ENCODE measurements around the gene HSD3B7.

HSD3B7 gene

GRCh38 chr16:30951750-30952149, 33.3 kb upstream of the HSD3B7 start:
- Histone ChIP-seq H3K4me3 (ENCODE audit: insufficient read length, low read depth) (no peak overlapping the region), H3K27me3 (ENCODE audit: insufficient read depth, insufficient read length) (no peaks in the 10 kb centered on the region), H3K36me3 (ENCODE audit: insufficient read depth, insufficient read length, low read length) (peaks cover 12% of the 10 kb centered on the region), H3K4me1 (ENCODE audit: insufficient read depth, insufficient read length) (peaks cover 19% of the 10 kb centered on the region), H3K9me3 (ENCODE audit: insufficient read depth, low read length) (no peaks in the 10 kb centered on the region), H3K9ac (ENCODE audit: insufficient read length, low read depth) (no peak overlapping the region)
- TF ChIP-seq SUZ12 (IDR thresholded peaks at IDR 0.05; ENCODE audit: extremely low read depth, insufficient read depth, insufficient read length), result no peak
- no peak for TF ChIP-seq ZNF274 (IDR thresholded peaks at IDR 0.05; ENCODE audit: low read depth, low read length)
- TF ChIP-seq YY1 (IDR thresholded peaks at IDR 0.05; ENCODE audit: insufficient read depth, insufficient read length), result no peak
- DNase-seq (ENCODE audit: low read depth, low spot score), result no peak

DNA sequence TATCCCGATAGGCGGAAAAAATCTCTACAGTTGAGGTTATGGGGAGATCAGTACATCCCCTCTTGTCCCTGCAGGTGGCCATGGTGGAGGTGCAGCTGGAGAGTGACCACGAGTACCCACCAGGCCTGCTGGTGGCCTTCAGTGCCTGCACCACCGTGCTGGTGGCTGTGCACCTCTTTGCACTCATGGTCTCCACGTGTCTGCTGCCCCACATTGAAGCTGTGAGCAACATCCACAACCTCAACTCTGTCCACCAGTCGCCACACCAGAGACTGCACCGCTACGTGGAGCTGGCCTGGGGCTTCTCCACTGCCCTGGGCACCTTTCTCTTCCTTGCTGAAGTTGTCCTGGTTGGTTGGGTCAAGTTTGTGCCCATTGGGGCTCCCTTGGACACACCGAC, 31.9 kb upstream of the HSD3B7 start:
- TF ChIP-seq YY1 (IDR thresholded peaks at IDR 0.05; ENCODE audit: insufficient read depth, insufficient read length), result no peak
- no peak for TF ChIP-seq SUZ12 (IDR thresholded peaks at IDR 0.05; ENCODE audit: extremely low read depth, insufficient read depth, insufficient read length)
- no peak for TF ChIP-seq ZNF274 (IDR thresholded peaks at IDR 0.05; ENCODE audit: low read depth, low read length)
- Histone ChIP-seq H3K36me3 (ENCODE audit: insufficient read depth, insufficient read length, low read length) (peaks cover 6% of the 10 kb centered on the region), H3K9me3 (ENCODE audit: insufficient read depth, low read length) (no peaks in the 10 kb centered on the region), H3K9ac (ENCODE audit: insufficient read length, low read depth) (peak overlapping the region; percentile 12), H3K4me3 (ENCODE audit: insufficient read length, low read depth) (no peak overlapping the region), H3K4me1 (ENCODE audit: insufficient read depth, insufficient read length) (peaks cover 14% of the 10 kb centered on the region), H3K27me3 (ENCODE audit: insufficient read depth, insufficient read length) (no peaks in the 10 kb centered on the region)
- DNase-seq (ENCODE audit: low read depth, low spot score), result no peak

GRCh38 chr16:30953511-30954124, 31.4 kb upstream of the HSD3B7 start:
- Histone ChIP-seq H3K4me1 (ENCODE audit: insufficient read depth, insufficient read length) (peaks cover 16% of the 10 kb centered on the region), H3K27me3 (ENCODE audit: insufficient read depth, insufficient read length) (no peaks in the 10 kb centered on the region), H3K4me3 (ENCODE audit: insufficient read length, low read depth) (no peak overlapping the region), H3K36me3 (ENCODE audit: insufficient read depth, insufficient read length, low read length) (peaks cover 7% of the 10 kb centered on the region), H3K9ac (ENCODE audit: insufficient read length, low read depth) (peak overlapping the region; percentile 12), H3K9me3 (ENCODE audit: insufficient read depth, low read length) (no peaks in the 10 kb centered on the region)
- peak; percentile 90 for DNase-seq (ENCODE audit: low read depth, low spot score)
- TF ChIP-seq YY1 (IDR thresholded peaks at IDR 0.05; ENCODE audit: insufficient read depth, insufficient read length) (no peak), SUZ12 (IDR thresholded peaks at IDR 0.05; ENCODE audit: extremely low read depth, insufficient read depth, insufficient read length) (no peak), ZNF274 (IDR thresholded peaks at IDR 0.05; ENCODE audit: low read depth, low read length) (no peak)

DNA sequence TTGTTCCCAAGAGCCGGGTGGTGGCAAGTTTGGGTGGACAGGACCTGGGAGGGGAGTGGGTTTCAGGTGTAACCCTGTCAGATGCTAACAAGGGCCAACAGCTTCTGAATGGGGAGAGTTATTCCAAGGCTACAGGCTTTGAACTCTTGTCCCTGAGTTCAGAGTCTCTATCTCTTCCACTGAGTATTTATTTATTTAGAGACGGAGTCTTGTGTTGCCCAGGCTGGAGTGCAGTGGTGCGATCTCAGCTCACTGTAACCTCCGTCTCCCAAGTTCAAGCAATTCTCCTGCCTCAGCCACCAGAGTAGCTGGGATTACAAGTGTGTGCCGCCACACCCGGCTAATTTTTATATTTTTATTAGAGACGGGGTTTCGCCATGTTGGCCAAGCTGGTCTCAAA, 30.0 kb upstream of the HSD3B7 start:
- H3K4me3 ChIP-seq (ENCODE audit: insufficient read length, low read depth), result no peak overlapping the region
- H3K9ac ChIP-seq (ENCODE audit: insufficient read length, low read depth), result no peak overlapping the region
- peaks cover 21% of the 10 kb centered on the region for H3K36me3 ChIP-seq (ENCODE audit: insufficient read depth, insufficient read length, low read length)
- no peaks in the 10 kb centered on the region for H3K9me3 ChIP-seq (ENCODE audit: insufficient read depth, low read length)
- H3K27me3 ChIP-seq (ENCODE audit: insufficient read depth, insufficient read length), result no peaks in the 10 kb centered on the region
- DNase-seq (ENCODE audit: low read depth, low spot score), result no peak
- TF ChIP-seq ZNF274 (IDR thresholded peaks at IDR 0.05; ENCODE audit: low read depth, low read length) (no peak), SUZ12 (IDR thresholded peaks at IDR 0.05; ENCODE audit: extremely low read depth, insufficient read depth, insufficient read length) (no peak), YY1 (IDR thresholded peaks at IDR 0.05; ENCODE audit: insufficient read depth, insufficient read length) (no peak)
- H3K4me1 ChIP-seq (ENCODE audit: insufficient read depth, insufficient read length), result peaks cover 18% of the 10 kb centered on the region

GRCh38 chr16:30956601-30957455, 28.2 kb upstream of the HSD3B7 start:
- DNase-seq (ENCODE audit: low read depth, low spot score), result no peak
- Histone ChIP-seq H3K4me1 (ENCODE audit: insufficient read depth, insufficient read length) (peaks cover 20% of the 10 kb centered on the region), H3K9me3 (ENCODE audit: insufficient read depth, low read length) (no peaks in the 10 kb centered on the region), H3K36me3 (ENCODE audit: insufficient read depth, insufficient read length, low read length) (peaks cover 36% of the 10 kb centered on the region), H3K27me3 (ENCODE audit: insufficient read depth, insufficient read length) (no peaks in the 10 kb centered on the region), H3K4me3 (ENCODE audit: insufficient read length, low read depth) (peak overlapping the region; percentile 87), H3K9ac (ENCODE audit: insufficient read length, low read depth) (peak overlapping the region; percentile 97)
- TF ChIP-seq YY1 (IDR thresholded peaks at IDR 0.05; ENCODE audit: insufficient read depth, insufficient read length) (no peak), ZNF274 (IDR thresholded peaks at IDR 0.05; ENCODE audit: low read depth, low read length) (no peak), SUZ12 (IDR thresholded peaks at IDR 0.05; ENCODE audit: extremely low read depth, insufficient read depth, insufficient read length) (no peak)

GRCh38 chr16:30957456-30958174, 27.4 kb upstream of the HSD3B7 start, which contains the start of gene SETD1A:
SETD1A (plus strand) TSS chr16:30957754; CDS start chr16:30958732, 978 bp downstream.
- peak; percentile 92 for DNase-seq (ENCODE audit: low read depth, low spot score)
- peaks cover 22% of the 10 kb centered on the region for H3K4me1 ChIP-seq (ENCODE audit: insufficient read depth, insufficient read length)
- peaks cover 44% of the 10 kb centered on the region for H3K36me3 ChIP-seq (ENCODE audit: insufficient read depth, insufficient read length, low read length)
- no peaks in the 10 kb centered on the region for H3K27me3 ChIP-seq (ENCODE audit: insufficient read depth, insufficient read length)
- TF ChIP-seq ZNF274 (IDR thresholded peaks at IDR 0.05; ENCODE audit: low read depth, low read length) (no peak), YY1 (IDR thresholded peaks at IDR 0.05; ENCODE audit: insufficient read depth, insufficient read length) (no peak)
- H3K9ac ChIP-seq (ENCODE audit: insufficient read length, low read depth), result peak within 1 kb of the TSS; percentile 97
- no peaks in the 10 kb centered on the region for H3K9me3 ChIP-seq (ENCODE audit: insufficient read depth, low read length)
- peak within 1 kb of the TSS; percentile 87 for H3K4me3 ChIP-seq (ENCODE audit: insufficient read length, low read depth)

Measured in NT2/D1 (cell line).